Caco-2 (cell line): ENCODE measurements around the gene PLEK2. TPM values are rescaled to one million over a fixed set of nuclear protein-coding genes. Genes with fewer than 3 reads are reported as not detected.
A peak's percentile ranks its signal among the peaks of the same experiment; 100 is the strongest.

Experiments used
- BruUV-seq: library from RNA; stranded (reverse); fragments of 400-500 nt; replicated peaks from 2 replicates; lab custom pipeline; 2021; lab: Mats Ljungman, UMichigan
- CTCF ChIA-PET: fragments of 300-600 bp; sonication (Branson Sonifier 250); formaldehyde crosslinking; loops from one replicate; lab custom pipeline; 2022; ENCODE audit warnings: antibody characterized with exemption; lab: Charles Lee
- POLR2A ChIA-PET: fragments of 300-600 bp; sonication (Branson Sonifier 250); formaldehyde crosslinking; loops from one replicate; lab custom pipeline; 2022; ENCODE audit warnings: antibody characterized with exemption; lab: Charles Lee
- DNase-seq, 2 experiments: peaks; one replicate each; pipeline versions ENCODE4 v3.0.0 to v3.0.0-alpha.2; 2020 to 2022
- H3K27me3 ChIP-seq: replicated peaks from 2 replicates; pipeline ENCODE4 v1.6.0; 2011; ENCODE audit warnings: low read length; ENCODE audit not compliant: control insufficient read depth, insufficient read depth
- H3K36me3 ChIP-seq: 2 replicates; pipeline ENCODE4 v1.5.1; 2011; ENCODE audit warnings: low read length; ENCODE audit not compliant: control insufficient read depth, insufficient read depth
- H3K4me1 ChIP-seq: fragments of 250-450 bp; sonication (Bioruptor Pico); 2 replicates; pipeline ENCODE4 v1.5.1; 2020; ENCODE audit warnings: mild to moderate bottlenecking
- H3K4me3 ChIP-seq: 2 replicates; pipeline ENCODE4 v1.5.1; 2011; ENCODE audit warnings: low read depth, mild to moderate bottlenecking, control low read depth, low read length
- H3K9me3 ChIP-seq: fragments of 250-450 bp; sonication (Bioruptor Pico); 2 replicates; pipeline ENCODE4 v1.5.1; 2020; ENCODE audit warnings: mild to moderate bottlenecking, moderate library complexity
- H3K27ac Mint-ChIP-seq: one replicate; pipeline ENCODE4 v1.8.0; 2022; ENCODE audit warnings: mixed read lengths; ENCODE audit not compliant: unreplicated experiment
- H3K27me3 Mint-ChIP-seq: one replicate; pipeline ENCODE4 v1.8.0; 2022; ENCODE audit warnings: mixed read lengths; ENCODE audit not compliant: insufficient read depth, unreplicated experiment
- H3K36me3 Mint-ChIP-seq: one replicate; pipeline ENCODE4 v1.8.0; 2022; ENCODE audit warnings: mild to moderate bottlenecking, mixed read lengths; ENCODE audit not compliant: insufficient read depth, unreplicated experiment
- H3K4me1 Mint-ChIP-seq: one replicate; pipeline ENCODE4 v1.8.0; 2022; ENCODE audit warnings: low read depth, mixed read lengths; ENCODE audit not compliant: unreplicated experiment
- H3K4me3 Mint-ChIP-seq: one replicate; pipeline ENCODE4 v1.8.0; 2022; ENCODE audit warnings: mild to moderate bottlenecking, moderate library complexity, mixed read lengths; ENCODE audit not compliant: unreplicated experiment
- H3K9me3 Mint-ChIP-seq: one replicate; pipeline ENCODE4 v1.8.0; 2022; ENCODE audit warnings: mixed read lengths; ENCODE audit not compliant: unreplicated experiment
- CTCF ChIP-seq, 2 experiments: fragments of 200-600 bp in 1 of 2; IDR thresholded peaks; 1 replicate in 1 of 2; 2 replicates in 1 of 2; pipeline versions ENCODE4 v1.5.1 to v1.8.0; 2011 to 2022; ENCODE audit warnings: antibody characterized with exemption in 1 of 2, control low read depth in 1 of 2, inconsistent platforms in 1 of 2, low read depth in 1 of 2, low read length in 1 of 2, mild to moderate bottlenecking in 1 of 2, moderate library complexity in 1 of 2; ENCODE audit not compliant: insufficient read depth in 1 of 2, severe bottlenecking in 1 of 2, unreplicated experiment in 1 of 2
- intact Hi-C: fragments of 100-400 bp; cut with micrococcal nuclease; formaldehyde crosslinking; loops from one replicate; pipeline ENCODE4 v1.10.0; 2022; ENCODE audit not compliant: unreplicated experiment
- total RNA-seq: library from RNA; stranded (reverse); gene quantifications from 2 replicates; pipeline ENCODE4 v1.2.3, GENCODE V29; 2022

PLEK2 gene
- total RNA-seq, 1 experiment from 2014 or later, result 36.5 TPM

- DNase-seq, result no peak
- Mint-ChIP-seq H3K4me1 (peaks cover 5% of the 10 kb centered on the region), H3K9me3 (no peaks in the 10 kb centered on the region), H3K27ac (no peak overlapping the region), H3K4me3 (no peak overlapping the region), H3K27me3 (no peaks in the 10 kb centered on the region), H3K36me3 (no peaks in the 10 kb centered on the region)
- Histone ChIP-seq H3K4me1 (peaks cover 16% of the 10 kb centered on the region), H3K36me3 (no peaks in the 10 kb centered on the region), H3K27me3 (no peaks in the 10 kb centered on the region), H3K4me3 (no peak overlapping the region), H3K9me3 (no peaks in the 10 kb centered on the region)
- no TSS peak for BruUV-seq
- POLR2A ChIA-PET, result no interaction called here
- CTCF ChIA-PET, result no interaction called here
- intact Hi-C loops, result no loop called here
- no peak for TF ChIP-seq CTCF (IDR thresholded peaks at IDR 0.05; ENCODE audit: insufficient read depth in 1 of 2, low read depth in 1 of 2, low read length in 1 of 2, severe bottlenecking in 1 of 2, unreplicated experiment in 1 of 2)
Observed at GRCh38 chr14:67423424-67423823, 11.5 kb upstream of the PLEK2 start.

GRCh38 chr14:67421356-67422224 is 9.6 kb upstream of the PLEK2 start:
- H3K36me3 Mint-ChIP-seq, result no peaks in the 10 kb centered on the region
- H3K4me3 Mint-ChIP-seq, result no peak overlapping the region
- H3K36me3 ChIP-seq, result no peaks in the 10 kb centered on the region
- no peak for DNase-seq
- no peak overlapping the region for H3K4me3 ChIP-seq
- intact Hi-C loops, result no loop called here
- no peaks in the 10 kb centered on the region for H3K27me3 ChIP-seq
- ChIA-PET POLR2A (interaction anchor here (0.6 kb wide), 1 partner anchor 62 kb away, joined by 4 read pairs; the partner anchor contains the start of gene ATP6V1D), CTCF (no interaction called here)
- H3K27ac Mint-ChIP-seq, result no peak overlapping the region
- no peaks in the 10 kb centered on the region for H3K4me1 Mint-ChIP-seq
- H3K4me1 ChIP-seq, result peaks cover 14% of the 10 kb centered on the region
- no peaks in the 10 kb centered on the region for H3K9me3 Mint-ChIP-seq
- no TSS peak for BruUV-seq
- TF ChIP-seq CTCF (IDR thresholded peaks at IDR 0.05; ENCODE audit: insufficient read depth in 1 of 2, low read depth in 1 of 2, low read length in 1 of 2, severe bottlenecking in 1 of 2, unreplicated experiment in 1 of 2), result no peak
- H3K27me3 Mint-ChIP-seq, result no peaks in the 10 kb centered on the region
- no peaks in the 10 kb centered on the region for H3K9me3 ChIP-seq

- no peaks in the 10 kb centered on the region for H3K36me3 Mint-ChIP-seq
- H3K27me3 Mint-ChIP-seq, result no peaks in the 10 kb centered on the region
- no peak overlapping the region for H3K27ac Mint-ChIP-seq
- no peak overlapping the region for H3K4me3 Mint-ChIP-seq
- Histone ChIP-seq H3K4me3 (no peak overlapping the region), H3K4me1 (peaks cover 17% of the 10 kb centered on the region), H3K9me3 (no peaks in the 10 kb centered on the region), H3K36me3 (no peaks in the 10 kb centered on the region), H3K27me3 (no peaks in the 10 kb centered on the region)
- CTCF ChIA-PET, result interaction anchor here (0.6 to 0.7 kb wide), 2 partner anchors 107 to 180 kb away, joined by 3 to 4 read pairs; partner anchors contain the start of gene PIGH
- POLR2A ChIA-PET, result no interaction called here
- peaks cover 7% of the 10 kb centered on the region for H3K4me1 Mint-ChIP-seq
- H3K9me3 Mint-ChIP-seq, result no peaks in the 10 kb centered on the region
- BruUV-seq, result no TSS peak
- DNase-seq, result peak in 1 of 2 experiments; percentile 36
- intact Hi-C loops, result no loop called here
- peak; percentile 20 to 36 for TF ChIP-seq CTCF (IDR thresholded peaks at IDR 0.05; ENCODE audit: insufficient read depth in 1 of 2, low read depth in 1 of 2, low read length in 1 of 2, severe bottlenecking in 1 of 2, unreplicated experiment in 1 of 2)
Observed at GRCh38 chr14:67420102-67420739, 8.3 kb upstream of the PLEK2 start.
